Measurements from ENCODE around the gene HBA1. TPM values are rescaled to one million over a fixed set of nuclear protein-coding genes. Genes with fewer than 3 reads are reported as not detected.
"Not testable (repeated sequence)": the region's sequence is repeated elsewhere in the genome, so short reads cannot be mapped to it uniquely, and the experiment has no call there.

The HBA1 gene
- polyA plus RNA-seq (2013, experiment 1 of 2), result 4.4 TPM
- 3.1 TPM for polyA plus RNA-seq (2013, experiment 2 of 2)

GRCh38 chr16:176477-177382 is at the start of gene HBA1:
Gene HBA1, plus strand, starts transcription at chr16:176680. Its CDS starts 37 bp downstream, at chr16:176717.
- H4K5ac ChIP-seq (ENCODE audit: low read length); H3K56ac ChIP-seq (ENCODE audit: low read length); H4K8ac ChIP-seq (ENCODE audit: low read depth, low read length); H3K4me1 ChIP-seq (ENCODE audit: control insufficient read depth, low read depth, low read length); H3K79me2 ChIP-seq (ENCODE audit: control insufficient read depth, insufficient read depth, low read length); H3K9ac ChIP-seq (ENCODE audit: low read length); H3K36me3 ChIP-seq (ENCODE audit: control insufficient read depth, insufficient read depth, low read length); H3K18ac ChIP-seq (ENCODE audit: low read length); H2BK120ac ChIP-seq (ENCODE audit: low read depth, low read length); H3K4me2 ChIP-seq (ENCODE audit: low read length); H3K4ac ChIP-seq (ENCODE audit: low read depth, low read length); H3K79me1 ChIP-seq (ENCODE audit: low read length); H2BK5ac ChIP-seq (ENCODE audit: low read length); DNase-seq; H2BK15ac ChIP-seq (replicated peaks; ENCODE audit: low read depth); H3K23ac ChIP-seq (ENCODE audit: low read length); H2AK5ac ChIP-seq (ENCODE audit: low read length); H3K27ac ChIP-seq (ENCODE audit: low read depth, low read length); H3K4me3 ChIP-seq (ENCODE audit: low read length): not testable (repeated sequence)
- no CpG with 5 or more reads among the region's 88 CpGs for WGBS (ENCODE audit: extremely low coverage, insufficient coverage, low lambda C conversion rate)
- peaks cover 31% of the 10 kb centered on the region for H3K27me3 ChIP-seq (ENCODE audit: insufficient read depth, low read length, poor library complexity)

GRCh38 chr16:129075-129474 is 47.4 kb upstream of the HBA1 start:
- no peak for DNase-seq
- no peak overlapping the region for H4K5ac ChIP-seq (ENCODE audit: low read length)
- no peak overlapping the region for H3K27ac ChIP-seq (ENCODE audit: low read depth, low read length)
- H3K4me1 ChIP-seq (ENCODE audit: control insufficient read depth, low read depth, low read length), result no peaks in the 10 kb centered on the region
- H3K79me1 ChIP-seq (ENCODE audit: low read length), result no peaks in the 10 kb centered on the region
- H3K27me3 ChIP-seq (ENCODE audit: insufficient read depth, low read length, poor library complexity), result no peaks in the 10 kb centered on the region
- H3K23ac ChIP-seq (ENCODE audit: low read length), result no peak overlapping the region
- H3K36me3 ChIP-seq (ENCODE audit: control insufficient read depth, insufficient read depth, low read length), result no peaks in the 10 kb centered on the region
- no peaks in the 10 kb centered on the region for H3K79me2 ChIP-seq (ENCODE audit: control insufficient read depth, insufficient read depth, low read length)
- no peak overlapping the region for H2BK5ac ChIP-seq (ENCODE audit: low read length)
- H2BK120ac ChIP-seq (ENCODE audit: low read depth, low read length), result no peak overlapping the region
- WGBS (ENCODE audit: extremely low coverage, insufficient coverage, low lambda C conversion rate), result no CpG with 5 or more reads among the region's 2 CpGs
- H3K18ac ChIP-seq (ENCODE audit: low read length), result no peak overlapping the region
- no peak overlapping the region for H3K9ac ChIP-seq (ENCODE audit: low read length)
- no peak overlapping the region for H3K56ac ChIP-seq (ENCODE audit: low read length)
- H3K4me2 ChIP-seq (ENCODE audit: low read length), result no peak overlapping the region
- H2BK15ac ChIP-seq (replicated peaks; ENCODE audit: low read depth), result no peak overlapping the region
- H3K4ac ChIP-seq (ENCODE audit: low read depth, low read length), result no peak overlapping the region
- H4K8ac ChIP-seq (ENCODE audit: low read depth, low read length), result no peak overlapping the region
- no peak overlapping the region for H3K4me3 ChIP-seq (ENCODE audit: low read length)
- H2AK5ac ChIP-seq (ENCODE audit: low read length), result no peak overlapping the region

- H2BK5ac ChIP-seq (ENCODE audit: low read length), result no peak overlapping the region
- no CpG with 5 or more reads among the region's 15 CpGs for WGBS (ENCODE audit: extremely low coverage, insufficient coverage, low lambda C conversion rate)
- no peaks in the 10 kb centered on the region for H3K27me3 ChIP-seq (ENCODE audit: insufficient read depth, low read length, poor library complexity)
- no peak overlapping the region for H3K27ac ChIP-seq (ENCODE audit: low read depth, low read length)
- no peak for DNase-seq
- H3K23ac ChIP-seq (ENCODE audit: low read length), result no peak overlapping the region
- H3K18ac ChIP-seq (ENCODE audit: low read length), result no peak overlapping the region
- no peak overlapping the region for H3K4me3 ChIP-seq (ENCODE audit: low read length)
- no peaks in the 10 kb centered on the region for H3K79me1 ChIP-seq (ENCODE audit: low read length)
- no peak overlapping the region for H4K8ac ChIP-seq (ENCODE audit: low read depth, low read length)
- H3K36me3 ChIP-seq (ENCODE audit: control insufficient read depth, insufficient read depth, low read length), result no peaks in the 10 kb centered on the region
- H2BK15ac ChIP-seq (replicated peaks; ENCODE audit: low read depth), result no peak overlapping the region
- H4K5ac ChIP-seq (ENCODE audit: low read length), result no peak overlapping the region
- H3K9ac ChIP-seq (ENCODE audit: low read length), result no peak overlapping the region
- no peak overlapping the region for H3K4ac ChIP-seq (ENCODE audit: low read depth, low read length)
- no peaks in the 10 kb centered on the region for H3K79me2 ChIP-seq (ENCODE audit: control insufficient read depth, insufficient read depth, low read length)
- H2BK120ac ChIP-seq (ENCODE audit: low read depth, low read length), result no peak overlapping the region
- H3K4me2 ChIP-seq (ENCODE audit: low read length), result no peak overlapping the region
- no peak overlapping the region for H2AK5ac ChIP-seq (ENCODE audit: low read length)
- H3K56ac ChIP-seq (ENCODE audit: low read length), result no peak overlapping the region
- H3K4me1 ChIP-seq (ENCODE audit: control insufficient read depth, low read depth, low read length), result no peaks in the 10 kb centered on the region
Measured at GRCh38 chr16:130533-131173, 45.8 kb upstream of the HBA1 start.

GRCh38 chr16:132120-132519 is 44.4 kb upstream of the HBA1 start:
- no peak overlapping the region for H3K56ac ChIP-seq (ENCODE audit: low read length)

GRCh38 chr16:133716-134115 is 42.8 kb upstream of the HBA1 start:
- Histone ChIP-seq H3K79me1 (ENCODE audit: low read length) (peaks cover 1% of the 10 kb centered on the region), H4K8ac (ENCODE audit: low read depth, low read length) (no peak overlapping the region), H3K27me3 (ENCODE audit: insufficient read depth, low read length, poor library complexity) (no peaks in the 10 kb centered on the region), H2BK120ac (ENCODE audit: low read depth, low read length) (no peak overlapping the region), H3K18ac (ENCODE audit: low read length) (no peak overlapping the region), H3K4me1 (ENCODE audit: control insufficient read depth, low read depth, low read length) (no peaks in the 10 kb centered on the region), H3K4me2 (ENCODE audit: low read length) (no peak overlapping the region), H3K23ac (ENCODE audit: low read length) (no peak overlapping the region), H3K4me3 (ENCODE audit: low read length) (no peak overlapping the region), H3K56ac (ENCODE audit: low read length) (no peak overlapping the region), H4K5ac (ENCODE audit: low read length) (no peak overlapping the region), H2AK5ac (ENCODE audit: low read length) (no peak overlapping the region), H3K9ac (ENCODE audit: low read length) (no peak overlapping the region), H2BK15ac (replicated peaks; ENCODE audit: low read depth) (no peak overlapping the region), H3K36me3 (ENCODE audit: control insufficient read depth, insufficient read depth, low read length) (no peaks in the 10 kb centered on the region), H3K79me2 (ENCODE audit: control insufficient read depth, insufficient read depth, low read length) (no peaks in the 10 kb centered on the region), H3K4ac (ENCODE audit: low read depth, low read length) (no peak overlapping the region), H3K27ac (ENCODE audit: low read depth, low read length) (no peak overlapping the region), H2BK5ac (ENCODE audit: low read length) (no peak overlapping the region)
- whole genome bisulfite sequencing (ENCODE audit: extremely low coverage, insufficient coverage, low lambda C conversion rate), result no CpG with 5 or more reads among the region's 2 CpGs
- DNase-seq, result no peak

More at GRCh38 chr16:132120-132519, 44.4 kb upstream of the HBA1 start:
- Histone ChIP-seq H3K23ac (ENCODE audit: low read length) (no peak overlapping the region), H2BK120ac (ENCODE audit: low read depth, low read length) (no peak overlapping the region), H4K5ac (ENCODE audit: low read length) (no peak overlapping the region), H3K9ac (ENCODE audit: low read length) (no peak overlapping the region), H4K8ac (ENCODE audit: low read depth, low read length) (no peak overlapping the region), H3K18ac (ENCODE audit: low read length) (no peak overlapping the region), H2BK15ac (replicated peaks; ENCODE audit: low read depth) (no peak overlapping the region), H2BK5ac (ENCODE audit: low read length) (no peak overlapping the region), H3K4me2 (ENCODE audit: low read length) (no peak overlapping the region), H3K79me2 (ENCODE audit: control insufficient read depth, insufficient read depth, low read length) (no peaks in the 10 kb centered on the region), H3K36me3 (ENCODE audit: control insufficient read depth, insufficient read depth, low read length) (no peaks in the 10 kb centered on the region), H3K4me3 (ENCODE audit: low read length) (no peak overlapping the region), H3K27ac (ENCODE audit: low read depth, low read length) (no peak overlapping the region), H3K79me1 (ENCODE audit: low read length) (no peaks in the 10 kb centered on the region), H2AK5ac (ENCODE audit: low read length) (no peak overlapping the region), H3K4me1 (ENCODE audit: control insufficient read depth, low read depth, low read length) (no peaks in the 10 kb centered on the region), H3K27me3 (ENCODE audit: insufficient read depth, low read length, poor library complexity) (no peaks in the 10 kb centered on the region), H3K4ac (ENCODE audit: low read depth, low read length) (no peak overlapping the region)
- no peak for DNase-seq
- no CpG with 5 or more reads among the region's 7 CpGs for WGBS (ENCODE audit: extremely low coverage, insufficient coverage, low lambda C conversion rate)

All from mesendoderm (in vitro differentiated cells).